ENCODE data around the gene IRF4. TPM values are rescaled to one million over a fixed set of nuclear protein-coding genes. Genes with fewer than 3 reads are reported as not detected.

Gene IRF4
- not detected in 2 replicates for polyA plus RNA-seq (2012; rRNA removed)
- under 0.01 TPM in 1 of 2 replicates, not detected in the other for polyA plus RNA-seq (2012; cell fraction: cytosol; rRNA removed)
- polyA plus RNA-seq (2012; cell fraction: nucleus; rRNA removed) = 0.01 TPM in 1 of 2 replicates, not detected in the other

- Histone ChIP-seq H3K79me2 (ENCODE audit: insufficient read depth) (no peaks in the 10 kb centered on the region), H3K9me2 (no peaks in the 10 kb centered on the region), H3K27me3 (ENCODE audit: insufficient read depth) (peaks cover 89% of the 10 kb centered on the region), H3K4me2 (no peak within 1 kb of the TSS), H4K20me1 (ENCODE audit: insufficient read depth) (no peaks in the 10 kb centered on the region), H2AFZ (ENCODE audit: low read depth) (no peak within 1 kb of the TSS), H3K9me3 (no peaks in the 10 kb centered on the region), H3K9ac (no peak within 1 kb of the TSS), H3K36me3 (replicated peaks in 1 of 2; ENCODE audit: control insufficient read depth in 1 of 2, insufficient read depth in 2 of 2, low read length in 1 of 2) (no peaks in the 10 kb centered on the region), H3K4me3 (ENCODE audit: low read depth in 2 of 2, low read length in 1 of 2) (no peak within 1 kb of the TSS; a peak in 1 of 4 replicates), H3K4me1 (ENCODE audit: control insufficient read depth in 1 of 2, insufficient read depth in 2 of 2, low read depth in 1 of 2, low read length in 1 of 2) (no peaks in the 10 kb centered on the region), H3K27ac (ENCODE audit: low read depth in 2 of 2, low read length in 1 of 2) (no peak within 1 kb of the TSS), H3F3A (replicated peaks; ENCODE audit: insufficient read depth) (no peaks in the 10 kb centered on the region)
- ChIA-PET CTCF (no interaction called here), POLR2A (no interaction called here)
- WGBS (ENCODE audit: low lambda C conversion rate) = 33% methylated on average over 33 of the region's 82 CpGs
- no peak for DNase-seq
- TF ChIP-seq FOXJ3 (CRISPR knock-in tag; IDR thresholded peaks at IDR 0.05) = no peak
- no peak for TF ChIP-seq MEF2A (IDR thresholded peaks at IDR 0.05; ENCODE audit: borderline replicate concordance, low read depth)
- no peak for TF ChIP-seq RAD21 (IDR thresholded peaks at IDR 0.05; ENCODE audit: low read length)
- TF ChIP-seq MXI1 (IDR thresholded peaks at IDR 0.05; ENCODE audit: low read depth, low read length) = no peak
- no peak for TF ChIP-seq MAX (IDR thresholded peaks at IDR 0.05; ENCODE audit: low read depth)
These were observed at the start of gene IRF4 for GRCh38 chr6:391559-392440. IRF4 (plus strand) TSS chr6:391752; CDS start chr6:393153, 1,401 bp downstream.

DNA sequence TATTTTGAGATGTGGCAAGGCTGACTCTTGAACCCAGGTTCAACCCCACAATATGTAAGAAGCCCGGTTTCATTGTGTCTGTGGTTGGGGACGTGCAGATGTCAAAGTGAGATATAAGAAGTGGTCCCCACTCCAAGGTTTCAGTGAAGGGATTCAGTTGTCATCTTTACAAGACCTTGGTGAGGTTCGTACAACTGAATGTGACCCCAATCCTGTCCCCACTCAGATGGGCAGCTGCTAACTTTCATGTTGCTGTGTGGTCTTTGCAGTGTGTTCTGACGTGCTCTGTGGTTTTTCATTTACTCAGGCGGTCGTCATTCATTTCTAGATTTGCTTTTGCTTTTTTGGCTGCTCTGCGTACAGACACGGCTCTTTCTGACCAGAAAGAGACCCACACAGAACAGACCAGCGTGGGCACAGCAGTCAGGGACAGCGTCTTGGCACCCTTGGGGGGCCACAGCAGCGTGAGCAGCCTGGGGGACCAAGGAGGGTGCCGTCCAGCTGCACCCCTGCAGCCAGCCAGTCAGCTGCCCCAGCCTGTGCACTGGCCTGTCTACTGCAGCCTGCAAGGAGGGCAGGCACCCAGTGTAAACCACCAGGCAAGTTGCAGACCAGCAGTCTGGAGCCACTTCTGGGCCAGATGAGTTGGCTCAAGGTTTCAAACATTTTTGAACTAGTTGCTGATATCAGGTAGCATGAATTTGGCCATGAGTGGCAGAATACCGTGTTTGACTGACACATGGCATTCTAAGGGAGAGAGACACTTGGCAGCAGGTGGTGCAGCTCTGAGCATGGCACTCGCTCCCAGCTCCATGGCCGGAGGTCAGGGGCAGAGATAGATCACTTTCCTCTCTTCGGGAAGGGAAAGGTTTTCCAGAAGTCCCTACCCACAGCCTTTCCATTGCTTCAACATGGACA is 49.4 kb upstream of the IRF4 start:
- no peaks in the 10 kb centered on the region for H3K79me2 ChIP-seq (ENCODE audit: insufficient read depth)
- H4K20me1 ChIP-seq (ENCODE audit: insufficient read depth) = no peaks in the 10 kb centered on the region
- H3F3A ChIP-seq (replicated peaks; ENCODE audit: insufficient read depth) = no peaks in the 10 kb centered on the region
- H3K36me3 ChIP-seq (replicated peaks in 1 of 2; ENCODE audit: control insufficient read depth in 1 of 2, insufficient read depth in 2 of 2, low read length in 1 of 2) = no peaks in the 10 kb centered on the region
- H3K4me2 ChIP-seq = no peak overlapping the region
- H3K4me3 ChIP-seq (ENCODE audit: low read depth in 2 of 2, low read length in 1 of 2) = no peak overlapping the region
- H3K27me3 ChIP-seq (ENCODE audit: insufficient read depth) = peaks cover 45% of the 10 kb centered on the region; the same call in 1 of the 2 replicates
- H3K9me2 ChIP-seq = no peaks in the 10 kb centered on the region
- H2AFZ ChIP-seq (ENCODE audit: low read depth) = no peak overlapping the region
- peaks cover 0 to 22% of the 10 kb centered on the region in 2 experiments; a peak in 1 of 4 replicates for H3K4me1 ChIP-seq (ENCODE audit: control insufficient read depth in 1 of 2, insufficient read depth in 2 of 2, low read depth in 1 of 2, low read length in 1 of 2)
- CTCF ChIA-PET = no interaction called here
- H3K9ac ChIP-seq = no peak overlapping the region
- no peak for TF ChIP-seq RAD21 (IDR thresholded peaks at IDR 0.05; ENCODE audit: low read length)
- TF ChIP-seq RCOR1 (IDR thresholded peaks at IDR 0.05; ENCODE audit: low read length) = no peak
- POLR2A ChIA-PET = no interaction called here
- no peak for DNase-seq
- 46% methylated on average over 16 of the region's 16 CpGs for WGBS (ENCODE audit: low lambda C conversion rate)
- no peaks in the 10 kb centered on the region for H3K9me3 ChIP-seq
- H3K27ac ChIP-seq (ENCODE audit: low read depth in 2 of 2, low read length in 1 of 2) = no peak overlapping the region

GRCh38 chr6:342832-343179 is 48.7 kb upstream of the IRF4 start:
- H3K9me2 ChIP-seq = no peaks in the 10 kb centered on the region
- CTCF ChIA-PET = no interaction called here
- TF ChIP-seq TCF12 (IDR thresholded peaks at IDR 0.05) (no peak), RXRA (IDR thresholded peaks at IDR 0.05; ENCODE audit: borderline replicate concordance, low read depth) (no peak), GATA2 (CRISPR knock-in tag; IDR thresholded peaks at IDR 0.05) (no peak), CHD2 (IDR thresholded peaks at IDR 0.05; ENCODE audit: low read length, partially characterized antibody) (no peak), SMC3 (IDR thresholded peaks at IDR 0.05; ENCODE audit: low read depth, low read length) (no peak), NRF1 (IDR thresholded peaks at IDR 0.05; ENCODE audit: low read depth, low read length) (no peak), ZBTB33 (IDR thresholded peaks at IDR 0.05; ENCODE audit: borderline replicate concordance, low read depth) (no peak), RAD21 (IDR thresholded peaks at IDR 0.05; ENCODE audit: low read length) (no peak), TAF1 (IDR thresholded peaks at IDR 0.05; ENCODE audit: borderline replicate concordance, low read depth, low read length) (no peak), SIN3A (IDR thresholded peaks at IDR 0.05; ENCODE audit: borderline replicate concordance, low read depth, low read length) (no peak), FOSL2 (IDR thresholded peaks at IDR 0.05; ENCODE audit: borderline replicate concordance, low read depth) (no peak), NFIC (IDR thresholded peaks at IDR 0.05; ENCODE audit: borderline replicate concordance) (no peak), FOXM1 (IDR thresholded peaks at IDR 0.05; ENCODE audit: low read depth) (no peak), RFX5 (IDR thresholded peaks at IDR 0.05; ENCODE audit: low read length) (no peak)

More at GRCh38 chr6:342832-343179, 48.7 kb upstream of the IRF4 start:
- H3K36me3 ChIP-seq (replicated peaks in 1 of 2; ENCODE audit: control insufficient read depth in 1 of 2, insufficient read depth in 2 of 2, low read length in 1 of 2) = no peaks in the 10 kb centered on the region
- peaks cover 0 to 22% of the 10 kb centered on the region in 2 experiments; a peak in 1 of 4 replicates for H3K4me1 ChIP-seq (ENCODE audit: control insufficient read depth in 1 of 2, insufficient read depth in 2 of 2, low read depth in 1 of 2, low read length in 1 of 2)
- no peaks in the 10 kb centered on the region for H4K20me1 ChIP-seq (ENCODE audit: insufficient read depth)
- H3K79me2 ChIP-seq (ENCODE audit: insufficient read depth) = no peaks in the 10 kb centered on the region
- H3K9me3 ChIP-seq = no peaks in the 10 kb centered on the region
- POLR2A ChIA-PET = no interaction called here
- no peak overlapping the region for H3K4me2 ChIP-seq
- DNase-seq = no peak
- no peaks in the 10 kb centered on the region for H3F3A ChIP-seq (replicated peaks; ENCODE audit: insufficient read depth)
- H2AFZ ChIP-seq (ENCODE audit: low read depth) = no peak overlapping the region
- H3K27me3 ChIP-seq (ENCODE audit: insufficient read depth) = peaks cover 39% of the 10 kb centered on the region; the same call in 1 of the 2 replicates
- 52% methylated on average over 8 of the region's 8 CpGs for WGBS (ENCODE audit: low lambda C conversion rate)
- H3K4me3 ChIP-seq (ENCODE audit: low read depth in 2 of 2, low read length in 1 of 2) = no peak overlapping the region
- no peak overlapping the region for H3K27ac ChIP-seq (ENCODE audit: low read depth in 2 of 2, low read length in 1 of 2)
- H3K9ac ChIP-seq = no peak overlapping the region

Measured in SK-N-SH (cell line).